Subcutaneous abdominal adipose tissue (tissue), 5 donors: Measurements from ENCODE around the gene MYOCD.

ENCODE experiments used
- H3K27ac ChIP-seq: one replicate; pipeline ENCODE4 v1.7.0; 2013; ENCODE audit warnings: low read depth, mild to moderate bottlenecking, inconsistent platforms, low read length, moderate library complexity
- H3K27me3 ChIP-seq, 5 donors: one replicate each; pipeline ENCODE4 v1.7.0; 2013; ENCODE audit warnings: low read length in 5 of 5, inconsistent platforms in 1 of 5; ENCODE audit not compliant: control insufficient read depth in 5 of 5, insufficient read depth in 4 of 5
- H3K36me3 ChIP-seq, 5 donors: one replicate each; pipeline ENCODE4 v1.7.0; 2013; ENCODE audit warnings: low read length in 5 of 5; ENCODE audit not compliant: control insufficient read depth in 5 of 5, insufficient read depth in 5 of 5
- H3K4me1 ChIP-seq, 5 donors: one replicate each; pipeline ENCODE4 v1.7.0; 2013; ENCODE audit warnings: low read length in 5 of 5, mild to moderate bottlenecking in 3 of 5, moderate library complexity in 1 of 5; ENCODE audit not compliant: control insufficient read depth in 5 of 5, insufficient read depth in 5 of 5
- H3K4me3 ChIP-seq, 5 donors: one replicate each; pipeline ENCODE4 v1.7.0; 2013; ENCODE audit warnings: low read length in 5 of 5, low read depth in 1 of 5
- H3K9ac ChIP-seq, 5 donors: one replicate each; pipeline ENCODE4 v1.7.0; 2013; ENCODE audit warnings: low read length in 5 of 5, mild to moderate bottlenecking in 4 of 5, moderate library complexity in 3 of 5
- H3K9me3 ChIP-seq, 5 donors: one replicate each; pipeline ENCODE4 v1.7.0; 2013; ENCODE audit warnings: low read length in 5 of 5; ENCODE audit not compliant: control insufficient read depth in 5 of 5
- donor health status: healthy.
- donor health status: healthy.
- donor health status: healthy.
- donor health status: healthy.
- donor health status: healthy.

The MYOCD gene

DNA sequence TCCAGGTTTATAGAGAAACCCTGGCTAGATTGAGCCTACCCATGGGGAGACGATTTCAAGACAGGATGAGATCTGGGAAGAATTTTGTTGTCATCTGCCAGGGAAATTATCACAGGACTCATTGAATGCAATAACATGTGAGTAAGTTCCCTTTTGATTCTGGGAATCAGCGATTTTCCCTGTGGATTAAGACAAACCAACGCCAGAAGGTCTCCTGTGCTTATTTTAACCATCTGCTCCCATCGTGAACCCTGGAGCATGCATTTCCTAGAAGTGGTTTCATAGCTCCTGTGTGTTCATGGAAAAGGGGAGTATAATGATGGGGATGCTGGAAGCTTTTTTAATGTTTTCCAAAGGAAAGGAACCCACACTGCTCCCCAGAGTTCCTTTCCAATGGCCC, 102.6 kb downstream of the MYOCD start:
- H3K27ac ChIP-seq, result no peak overlapping the region

DNA sequence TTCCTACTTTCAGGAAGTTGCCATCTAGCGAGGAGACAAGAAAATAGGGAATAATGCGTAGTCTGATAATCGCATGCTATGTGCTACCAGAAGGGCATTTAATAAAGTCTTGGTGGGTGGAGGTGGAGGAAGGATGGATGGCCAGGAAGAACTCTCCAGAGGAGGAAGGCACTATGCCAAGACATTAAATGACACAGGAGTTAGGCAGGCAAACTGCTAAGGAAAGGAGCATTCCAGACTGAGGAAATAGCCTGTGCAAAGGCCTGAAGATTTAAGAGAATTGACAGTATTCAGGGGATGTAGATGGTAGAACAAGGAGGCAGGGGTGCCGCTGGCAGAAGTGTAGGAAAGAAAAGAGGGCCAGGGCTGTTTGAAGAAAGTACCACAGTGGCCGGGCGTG, 104.3 kb downstream of the MYOCD start:
- Histone ChIP-seq H3K9me3 (no peaks in the 10 kb centered on the region), H3K9ac (no peak overlapping the region), H3K27ac (no peak overlapping the region), H3K27me3 (no peaks in the 10 kb centered on the region), H3K4me3 (no peak overlapping the region), H3K36me3 (no peaks in the 10 kb centered on the region), H3K4me1 (no peaks in the 10 kb centered on the region)

More for the DNA sequence above, 102.6 kb downstream of the MYOCD start:
- Histone ChIP-seq H3K27me3 (no peaks in the 10 kb centered on the region), H3K4me3 (no peak overlapping the region), H3K36me3 (no peaks in the 10 kb centered on the region), H3K9me3 (no peaks in the 10 kb centered on the region), H3K4me1 (no peaks in the 10 kb centered on the region), H3K9ac (no peak overlapping the region)

DNA sequence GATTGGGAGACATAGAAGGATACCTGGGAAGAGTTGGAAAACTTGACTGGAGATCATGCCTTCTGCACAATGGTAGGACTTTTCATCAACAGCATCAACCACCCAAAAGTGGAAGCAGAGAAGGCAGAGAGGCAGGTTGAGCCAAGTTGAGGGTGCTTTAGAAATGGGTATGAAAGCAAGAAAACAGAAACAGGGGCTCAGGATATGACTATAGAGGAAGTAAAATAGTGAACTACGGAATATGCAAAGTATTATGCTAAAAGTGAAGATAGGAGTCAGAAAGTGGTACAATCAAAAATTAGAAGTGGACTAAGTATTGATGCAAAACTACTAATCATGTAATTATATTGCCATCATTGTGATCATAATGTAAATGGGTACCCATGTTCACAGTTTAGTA, 107.5 kb downstream of the MYOCD start:
- Histone ChIP-seq H3K9ac (no peak overlapping the region), H3K36me3 (no peaks in the 10 kb centered on the region), H3K4me1 (no peaks in the 10 kb centered on the region), H3K27ac (no peak overlapping the region), H3K4me3 (no peak overlapping the region), H3K27me3 (no peaks in the 10 kb centered on the region), H3K9me3 (no peaks in the 10 kb centered on the region)

- no peaks in the 10 kb centered on the region for H3K36me3 ChIP-seq
- H3K4me3 ChIP-seq, result peak overlapping the region; percentile 53 to 79 (median 73)
- H3K27me3 ChIP-seq, result peaks cover 0 to 15% (median 4%) of the 10 kb centered on the region in 5 donors
- no peaks in the 10 kb centered on the region for H3K9me3 ChIP-seq
- H3K9ac ChIP-seq, result no peak overlapping the region
- H3K27ac ChIP-seq, result no peak overlapping the region
- peaks cover 0 to 14% (median 12%) of the 10 kb centered on the region in 5 donors for H3K4me1 ChIP-seq
These were observed 123.4 kb downstream of the MYOCD start for GRCh38 chr17:12789075-12789480.

- H3K9ac ChIP-seq, result peak within 1 kb of the TSS in 2 of 5 donors; percentile 6 to 66
- H3K9me3 ChIP-seq, result no peaks in the 10 kb centered on the region
- no peaks in the 10 kb centered on the region for H3K36me3 ChIP-seq
- H3K27me3 ChIP-seq, result peaks cover 0 to 15% (median 4%) of the 10 kb centered on the region in 5 donors
- H3K4me3 ChIP-seq, result peak within 1 kb of the TSS; percentile 53 to 79 (median 73)
- H3K27ac ChIP-seq, result no peak within 1 kb of the TSS
- peaks cover 0 to 14% (median 12%) of the 10 kb centered on the region in 5 donors for H3K4me1 ChIP-seq
These were observed 124.0 kb downstream of the MYOCD start, which contains the start of gene ARHGAP44 for GRCh38 chr17:12789481-12790248. Gene ARHGAP44, plus strand, starts transcription at chr17:12789498. Its CDS starts 341 bp downstream, at chr17:12789839.

- Histone ChIP-seq H3K9me3 (no peaks in the 10 kb centered on the region), H3K9ac (peak overlapping the region in 1 of 5 donors; percentile 66), H3K4me1 (peaks cover 0 to 14% (median 12%) of the 10 kb centered on the region in 5 donors), H3K27ac (no peak overlapping the region), H3K4me3 (peak overlapping the region; percentile 53 to 79 (median 73)), H3K36me3 (no peaks in the 10 kb centered on the region), H3K27me3 (peaks cover 0 to 15% (median 4%) of the 10 kb centered on the region in 5 donors)
These were observed 124.8 kb downstream of the MYOCD start for GRCh38 chr17:12790249-12791106.

DNA sequence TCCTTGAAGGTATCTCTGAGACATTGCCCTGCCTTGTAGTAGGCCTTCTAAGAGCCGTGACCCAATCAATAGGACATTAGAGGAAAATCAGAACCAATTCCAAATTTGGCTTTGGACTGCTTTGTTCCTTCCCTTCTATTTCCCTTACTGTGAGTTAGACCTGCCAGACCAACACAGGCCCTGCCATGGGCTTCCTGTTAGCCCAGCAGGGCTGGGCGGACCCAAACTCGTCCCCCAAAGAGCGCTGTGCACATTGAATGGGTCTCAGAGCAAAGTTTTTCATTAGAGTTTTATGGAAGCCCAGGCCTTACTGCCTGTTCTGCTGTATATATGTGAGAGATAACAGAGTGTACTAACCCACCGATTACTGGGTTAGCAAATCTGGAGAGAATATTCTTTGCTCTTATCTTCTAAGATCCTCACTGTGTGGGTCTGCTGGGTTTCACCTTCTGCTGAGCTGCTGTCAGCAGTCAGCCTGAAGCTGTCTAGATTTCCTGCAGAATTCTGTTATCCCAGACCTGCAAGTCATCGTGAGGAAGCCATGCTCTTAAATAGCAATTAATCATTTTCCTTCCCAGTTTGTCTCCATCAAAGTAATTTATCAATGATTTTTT, 129.3 kb downstream of the MYOCD start:
- Histone ChIP-seq H3K4me3 (no peak overlapping the region), H3K27me3 (peaks cover 0 to 5% (median 4%) of the 10 kb centered on the region in 5 donors), H3K36me3 (no peaks in the 10 kb centered on the region), H3K9me3 (peaks cover 0 to 6% (median 0%) of the 10 kb centered on the region in 5 donors), H3K4me1 (peaks cover 0 to 5% (median 4%) of the 10 kb centered on the region in 5 donors), H3K27ac (no peak overlapping the region), H3K9ac (no peak overlapping the region)

DNA sequence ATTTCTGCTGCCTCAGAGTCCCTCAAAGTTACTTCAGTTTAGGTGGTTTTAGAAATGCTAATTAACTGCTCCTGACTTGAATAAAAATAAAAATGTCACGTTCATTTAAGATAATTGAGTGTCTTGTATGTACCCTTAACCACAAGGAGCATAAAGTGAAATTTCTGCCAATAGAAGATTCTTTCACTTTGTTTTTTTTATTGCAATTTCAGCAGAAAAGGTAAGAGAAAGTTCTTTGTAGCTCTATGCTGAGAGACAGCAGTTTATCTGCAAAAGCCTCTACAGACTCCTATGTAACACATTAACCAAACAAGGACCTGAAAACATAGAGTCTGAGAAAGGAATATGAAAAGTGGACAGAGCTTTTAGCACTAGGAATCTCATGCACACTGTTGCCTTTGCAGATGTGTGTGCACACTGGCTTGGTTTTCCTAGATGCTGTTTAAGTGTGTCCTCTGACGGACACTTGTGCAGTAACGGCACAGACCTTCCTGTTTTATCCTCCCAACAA, 135.2 kb downstream of the MYOCD start:
- no peak overlapping the region for H3K27ac ChIP-seq
- H3K4me3 ChIP-seq, result no peak overlapping the region

DNA sequence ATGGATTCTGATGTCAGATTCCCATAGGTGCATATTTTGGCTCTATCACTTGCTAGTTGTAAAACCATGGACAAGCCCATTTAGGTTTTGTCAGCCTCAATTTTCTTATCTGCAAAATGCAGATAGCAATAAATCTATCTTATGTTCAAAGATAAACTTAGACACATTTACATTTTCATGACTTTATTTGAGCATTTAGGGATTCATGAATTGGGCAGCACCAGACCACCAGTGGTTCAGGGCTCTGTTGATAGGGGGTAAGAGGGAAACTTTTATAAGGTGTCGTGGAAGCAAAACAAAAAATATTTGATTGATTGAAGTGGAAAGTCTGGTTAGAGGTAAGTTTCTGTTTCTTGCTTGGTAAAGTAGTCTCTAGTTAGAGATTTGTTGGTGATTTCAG, 140.9 kb downstream of the MYOCD start:
- H3K9ac ChIP-seq, result no peak overlapping the region
- H3K36me3 ChIP-seq, result no peaks in the 10 kb centered on the region
- no peaks in the 10 kb centered on the region for H3K4me1 ChIP-seq
- no peak overlapping the region for H3K27ac ChIP-seq
- H3K4me3 ChIP-seq, result no peak overlapping the region
- no peaks in the 10 kb centered on the region for H3K27me3 ChIP-seq
- peaks cover 0 to 23% (median 8%) of the 10 kb centered on the region in 5 donors for H3K9me3 ChIP-seq

More for the DNA sequence above, 135.2 kb downstream of the MYOCD start:
- H3K9ac ChIP-seq, result no peak overlapping the region
- no peaks in the 10 kb centered on the region for H3K27me3 ChIP-seq
- H3K36me3 ChIP-seq, result no peaks in the 10 kb centered on the region
- H3K9me3 ChIP-seq, result peaks cover 0 to 9% (median 0%) of the 10 kb centered on the region in 5 donors
- no peaks in the 10 kb centered on the region for H3K4me1 ChIP-seq
